H7 (cell line): ENCODE results near the gene PRR5. TPM values are rescaled to one million over a fixed set of nuclear protein-coding genes. Genes with fewer than 3 reads are reported as not detected.
"Not testable (repeated sequence)": the region's sequence is repeated elsewhere in the genome, so short reads cannot be mapped to it uniquely, and the experiment has no call there.

Experiments used
- DNase-seq: peaks from one replicate; pipeline ENCODE4 v3.0.0; 2012
- H3K27me3 ChIP-seq: 2 replicates; pipeline ENCODE4 v1.6.0; 2011; ENCODE audit warnings: mild to moderate bottlenecking, low read length; ENCODE audit not compliant: control insufficient read depth, insufficient read depth
- H3K36me3 ChIP-seq: replicated peaks from 2 replicates; pipeline ENCODE4 v1.5.1; 2011; ENCODE audit warnings: low read length; ENCODE audit not compliant: control insufficient read depth, insufficient read depth
- H3K4me3 ChIP-seq: 2 replicates; pipeline ENCODE4 v1.5.1; 2011; ENCODE audit warnings: low read depth, mild to moderate bottlenecking, control low read depth, low read length, moderate library complexity; ENCODE audit not compliant: insufficient read depth
- total RNA-seq: library from RNA; depleted of rRNA; stranded (reverse); fragments of >200 nt; shearing (Covaris generic); gene quantifications from 2 replicates; pipeline ENCODE4 v1.2.3, GENCODE V29; 2014

PRR5 gene
- total RNA-seq, 1 experiment from 2014 or later, result 8.4 TPM

DNA sequence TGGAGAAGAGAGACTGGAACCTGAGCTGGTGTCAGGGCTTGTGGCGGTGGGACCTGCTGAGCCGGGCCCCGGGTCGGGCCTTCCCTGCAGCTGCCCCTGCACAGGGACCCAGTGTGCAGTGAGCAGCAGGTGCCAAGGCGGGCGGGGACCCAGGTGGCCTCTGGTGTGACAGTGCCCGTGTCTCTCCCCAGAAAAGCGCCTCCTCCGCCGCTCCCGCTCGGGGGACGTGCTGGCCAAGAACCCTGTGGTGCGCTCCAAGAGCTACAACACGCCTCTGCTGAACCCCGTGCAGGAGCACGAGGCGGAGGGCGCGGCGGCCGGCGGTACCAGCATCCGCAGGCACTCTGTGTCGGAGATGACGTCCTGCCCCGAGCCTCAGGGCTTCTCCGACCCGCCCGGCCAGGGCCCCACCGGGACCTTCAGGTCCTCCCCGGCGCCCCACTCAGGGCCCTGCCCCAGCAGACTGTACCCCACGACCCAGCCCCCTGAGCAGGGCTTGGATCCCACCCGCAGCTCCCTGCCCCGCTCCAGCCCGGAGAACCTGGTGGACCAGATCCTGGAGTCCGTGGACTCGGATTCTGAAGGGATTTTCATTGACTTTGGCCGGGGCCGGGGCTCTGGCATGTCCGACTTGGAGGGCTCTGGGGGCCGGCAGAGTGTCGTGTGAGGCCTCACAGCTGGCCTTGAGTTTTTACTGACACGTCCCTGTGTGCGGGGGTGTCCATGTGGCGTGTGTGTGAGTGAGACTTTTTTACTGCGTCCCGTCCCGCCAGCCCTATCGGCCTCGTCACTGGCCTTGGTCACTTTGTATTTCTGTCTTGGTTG, 34.8 kb downstream of the PRR5 start:
- DNase-seq, result peak; percentile 64
- Histone ChIP-seq H3K27me3 (no peaks in the 10 kb centered on the region), H3K36me3 (no peaks in the 10 kb centered on the region), H3K4me3 (no peak overlapping the region)

GRCh38 chr22:44737406-44738346, 35.7 kb downstream of the PRR5 start:
- DNase-seq, result peak; percentile 86
- no peaks in the 10 kb centered on the region for H3K36me3 ChIP-seq
- no peak overlapping the region for H3K4me3 ChIP-seq
- H3K27me3 ChIP-seq, result no peaks in the 10 kb centered on the region

DNA sequence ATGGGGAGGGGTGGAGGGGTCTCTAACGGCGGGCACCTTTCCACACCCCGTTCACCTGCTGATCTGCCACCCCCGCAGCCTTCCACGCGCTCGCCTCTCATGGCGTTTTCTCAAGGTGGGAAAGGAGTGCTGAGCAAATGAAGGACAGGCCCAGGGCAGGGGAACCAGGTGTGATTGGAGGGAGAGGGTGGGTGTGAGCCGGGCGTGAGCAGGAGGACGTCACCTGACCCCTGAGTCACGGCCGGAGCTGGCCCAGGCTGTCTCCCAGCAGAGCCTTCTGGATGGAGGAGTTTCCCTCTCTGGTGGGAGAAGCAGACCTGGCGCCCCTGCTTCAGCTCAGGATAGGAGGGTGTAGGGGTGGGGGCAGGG, 36.3 kb downstream of the PRR5 start:
- Histone ChIP-seq H3K4me3 (no peak overlapping the region), H3K27me3 (no peaks in the 10 kb centered on the region), H3K36me3 (no peaks in the 10 kb centered on the region)
- DNase-seq, result peak; percentile 87

DNA sequence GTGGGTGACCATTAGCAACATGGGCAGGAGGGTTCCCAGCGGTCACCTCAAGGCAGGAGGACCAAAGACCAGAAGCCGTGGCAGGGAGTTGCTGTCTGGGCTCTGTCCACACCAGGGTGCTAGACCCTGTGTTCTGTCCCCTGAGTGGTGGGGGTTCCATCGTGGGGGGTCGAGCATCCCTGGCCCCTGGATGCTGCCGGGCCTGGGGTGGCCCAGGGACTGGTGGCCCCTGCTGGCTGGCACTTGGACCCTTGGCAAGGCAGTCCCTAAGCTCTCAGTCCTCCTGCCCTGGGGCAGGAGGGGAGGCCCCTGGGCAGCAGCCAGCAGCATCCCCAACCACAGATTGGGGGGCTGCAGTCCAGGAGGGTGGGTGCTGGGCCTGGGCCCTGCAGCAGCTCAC, 37.0 kb downstream of the PRR5 start:
- H3K4me3 ChIP-seq, result no peak overlapping the region
- no peaks in the 10 kb centered on the region for H3K36me3 ChIP-seq
- DNase-seq, result peak; percentile 53
- H3K27me3 ChIP-seq, result no peaks in the 10 kb centered on the region

- DNase-seq, H3K4me3 ChIP-seq, H3K27me3 ChIP-seq: not testable (repeated sequence)
These were observed 37.7 kb downstream of the PRR5 start for GRCh38 chr22:44739666-44740065.

GRCh38 chr22:44740307-44740706, 38.3 kb downstream of the PRR5 start:
- no peaks in the 10 kb centered on the region for H3K27me3 ChIP-seq
- no peak for DNase-seq
- H3K4me3 ChIP-seq, result no peak overlapping the region
- no peaks in the 10 kb centered on the region for H3K36me3 ChIP-seq

More at GRCh38 chr22:44739666-44740065, 37.7 kb downstream of the PRR5 start:
- H3K36me3 ChIP-seq, result not testable (repeated sequence)

- H3K36me3 ChIP-seq, result no peaks in the 10 kb centered on the region
- no peaks in the 10 kb centered on the region for H3K27me3 ChIP-seq
- no peak for DNase-seq
- H3K4me3 ChIP-seq, result no peak overlapping the region
These were observed 39.9 kb downstream of the PRR5 start for GRCh38 chr22:44741929-44742328.

DNA sequence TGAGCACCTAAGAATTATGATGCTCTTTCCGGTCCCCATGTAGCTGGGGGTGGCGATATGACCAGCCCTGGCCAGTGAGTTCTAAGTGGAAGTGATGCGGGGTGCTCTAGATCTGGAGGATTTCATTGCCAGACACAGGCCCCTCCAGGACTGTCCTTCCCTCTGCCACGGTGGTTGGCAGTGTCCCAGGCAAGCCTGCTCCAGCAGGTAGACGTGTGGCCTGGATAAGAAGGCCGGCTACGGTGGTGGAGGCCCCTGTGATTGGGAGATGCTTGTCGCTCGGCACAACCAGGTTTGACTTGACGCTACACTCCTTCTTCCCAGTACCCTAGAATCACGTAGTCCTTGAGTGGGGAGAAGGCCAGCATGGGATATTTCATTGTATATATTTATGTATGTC, 41.2 kb downstream of the PRR5 start:
- DNase-seq, result no peak

GRCh38 chr22:44743804-44744211, 41.8 kb downstream of the PRR5 start:
- Histone ChIP-seq H3K36me3 (no peaks in the 10 kb centered on the region), H3K4me3 (no peak overlapping the region), H3K27me3 (no peaks in the 10 kb centered on the region)
- DNase-seq, result no peak

More for the DNA sequence above, 41.2 kb downstream of the PRR5 start:
- H3K27me3 ChIP-seq, result no peaks in the 10 kb centered on the region
- H3K4me3 ChIP-seq, result no peak overlapping the region
- H3K36me3 ChIP-seq, result no peaks in the 10 kb centered on the region

DNA sequence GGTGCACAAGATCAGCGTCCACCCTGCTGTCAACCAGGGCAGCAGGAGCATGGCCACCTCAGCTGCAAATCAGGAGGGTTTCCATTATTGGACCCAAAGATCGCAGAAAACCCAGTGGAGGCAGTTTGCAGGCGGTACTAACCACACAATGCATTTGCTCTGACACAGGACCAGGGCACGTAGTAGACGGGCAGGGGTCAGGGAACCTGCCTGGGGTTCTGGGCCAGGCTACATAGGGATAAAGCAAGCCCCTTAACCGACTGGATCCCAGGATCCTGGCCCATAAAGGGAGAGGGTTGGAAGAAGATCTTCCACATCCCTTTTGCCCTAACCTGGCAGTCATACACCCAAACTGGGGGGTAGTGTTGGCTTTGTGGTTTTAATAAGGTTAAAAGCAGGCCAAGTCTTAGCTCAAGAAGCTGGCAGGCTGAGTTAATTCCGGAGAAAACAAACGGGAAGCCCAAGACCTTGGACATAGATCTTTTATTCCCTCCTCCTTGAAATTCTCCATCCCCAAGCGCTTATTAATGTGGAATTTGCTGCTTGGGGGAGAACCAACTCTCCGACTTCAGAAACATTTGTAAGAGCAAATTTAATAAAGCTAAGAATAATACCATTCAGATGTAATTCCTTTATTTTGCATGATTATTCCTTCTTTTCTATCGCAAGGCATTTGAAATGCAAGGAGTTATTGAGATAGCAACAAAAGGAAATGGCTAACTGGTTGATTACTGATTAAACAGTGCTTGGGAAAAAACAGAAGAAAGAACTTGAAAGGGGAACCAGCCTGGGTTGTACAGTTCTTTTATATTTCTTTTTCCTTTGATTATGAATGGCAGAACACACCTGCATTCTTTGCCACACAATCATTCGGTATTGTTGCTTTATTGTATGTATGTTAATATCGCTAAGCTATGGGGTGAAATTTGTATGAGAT, 44.1 kb downstream of the PRR5 start:
- DNase-seq, result peak; percentile 39
- H3K4me3 ChIP-seq, result no peak overlapping the region
- H3K27me3 ChIP-seq, result no peaks in the 10 kb centered on the region
- H3K36me3 ChIP-seq, result no peaks in the 10 kb centered on the region

DNA sequence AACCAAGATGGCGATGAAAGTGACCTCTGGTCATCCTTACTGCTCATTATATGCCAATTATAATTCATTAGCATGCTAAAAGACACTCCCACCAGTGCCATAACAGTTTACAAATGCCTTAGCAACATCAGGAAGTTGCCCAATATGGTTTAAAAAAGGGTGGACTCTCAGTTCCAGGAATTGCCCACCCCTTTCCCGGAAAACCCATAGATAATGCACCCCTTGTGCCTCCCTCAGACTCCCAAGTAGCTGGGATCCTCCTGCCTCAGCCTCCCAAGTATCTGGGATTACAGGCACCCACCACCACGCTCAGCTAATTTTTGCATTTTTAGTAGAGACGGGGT, 45.8 kb downstream of the PRR5 start:
- H3K36me3 ChIP-seq, DNase-seq, H3K4me3 ChIP-seq, H3K27me3 ChIP-seq: not testable (repeated sequence)

- DNase-seq, result peak; percentile 8
- H3K36me3 ChIP-seq, result no peaks in the 10 kb centered on the region
- peaks cover 6% of the 10 kb centered on the region; the same call in 1 of the 2 replicates for H3K27me3 ChIP-seq
- H3K4me3 ChIP-seq, result no peak overlapping the region
These were observed 46.5 kb downstream of the PRR5 start for GRCh38 chr22:44748524-44748923.

GRCh38 chr22:44750481-44750880, 48.5 kb downstream of the PRR5 start:
- peaks cover 11% of the 10 kb centered on the region; the same call in 1 of the 2 replicates for H3K27me3 ChIP-seq
- no peaks in the 10 kb centered on the region for H3K36me3 ChIP-seq
- H3K4me3 ChIP-seq, result no peak overlapping the region
- DNase-seq, result no peak
